Heart right ventricle (tissue), 16 donors: ENCODE results near the gene GRK5. TPM values are rescaled to one million over a fixed set of nuclear protein-coding genes. Genes with fewer than 3 reads are reported as not detected.

ENCODE experiments used
- ATAC-seq, 8 donors: fragments of 200-7000 bp; cut with Tn5 transposase; one replicate each; pipeline ENCODE4 v1.9.1; 2020; ENCODE audit warnings: mild to moderate bottlenecking in 8 of 8, moderate library complexity in 8 of 8, moderate number of reproducible peaks in 1 of 8
- DNase-seq, 2 donors: peaks; one replicate each; pipeline ENCODE4 v3.0.0-alpha.2; 2020
- H3K27ac ChIP-seq, 10 donors: fragments of 200-600 bp; sonication (generic) in 2 of 10; one replicate each; pipeline versions ENCODE4 v1.5.0 to v1.8.0; 2020 to 2022; ENCODE audit warnings: mild to moderate bottlenecking in 3 of 10
- H3K27me3 ChIP-seq, 7 donors: fragments of 200-600 bp; one replicate each; pipeline ENCODE4 v1.8.0; 2021 to 2022; ENCODE audit warnings: mild to moderate bottlenecking in 2 of 7
- H3K36me3 ChIP-seq, 9 donors: fragments of 200-600 bp; sonication (generic) in 1 of 9; one replicate each; pipeline versions ENCODE4 v1.5.0 to v1.8.0; 2020 to 2022; ENCODE audit warnings: mild to moderate bottlenecking in 2 of 9
- H3K4me1 ChIP-seq, 9 donors: fragments of 200-600 bp; sonication (generic) in 1 of 9; one replicate each; pipeline versions ENCODE4 v1.5.0 to v1.8.0; 2020 to 2022; ENCODE audit warnings: mild to moderate bottlenecking in 4 of 9
- H3K4me3 ChIP-seq, 10 donors: fragments of 200-600 bp; sonication (generic) in 2 of 10; one replicate each; pipeline versions ENCODE4 v1.5.0 to v1.8.0; 2020 to 2022; ENCODE audit warnings: mild to moderate bottlenecking in 7 of 10, moderate library complexity in 2 of 10
- H3K9me3 ChIP-seq, 11 donors: fragments of 200-600 bp in 10 of 11; sonication (generic) in 2 of 11; one replicate each; pipeline versions ENCODE4 v1.5.0 to v1.8.0; 2013 to 2022; ENCODE audit warnings: mild to moderate bottlenecking in 2 of 11, control low read depth in 1 of 11, moderate library complexity in 1 of 11
- CTCF ChIP-seq, 9 donors: fragments of 200-600 bp; sonication (generic) in 2 of 9; IDR thresholded peaks; one replicate each; pipeline versions ENCODE4 v1.5.0 to v1.8.0; 2021 to 2022; ENCODE audit warnings: antibody characterized with exemption in 9 of 9, mild to moderate bottlenecking in 5 of 9, moderate library complexity in 1 of 9
- WGBS, 2 donors: extraction: QIAGEN DNeasy Blood & Tissue Kit; methylation state at CpG; one replicate each; pipeline ENCODE4 v1.1.7; 2013; ENCODE audit warnings: inconsistent platforms in 1 of 2; 5-methylcytosine and 5-hydroxymethylcytosine counted together
- intact Hi-C, 10 donors: fragments of 100-400 bp; cut with DNase I; formaldehyde crosslinking; loops; one replicate each; pipeline versions ENCODE4 v1.11.1 to v1.14.2; 2022
- polyA plus RNA-seq, 2 donors: library from polyadenylated mRNA; stranded (reverse); fragments of 200-250 nt; gene quantifications; one replicate each; pipeline ENCODE4 v1.2.3, GENCODE V29; 2013
- total RNA-seq, 10 donors: library from RNA; stranded (reverse); fragmentation: NEBNext Ultra II Directional in 3 of 10; extraction: Animal tissue kit (Norgen Biotek cat#: 25700) in 3 of 10; gene quantifications; one replicate each; pipeline versions ENCODE4 v1.2.1 to v1.2.4, GENCODE V29; 2021 to 2023
- donor health status: Arrhythmogenic right ventricular cardiomyopathy.
- donor health status: ischemic (EF 13 %, LVEDD 7.1; RV severe dilation, severe dysfunction).
- donor health status: healthy with polysubstance abuse.
- donor health status: DM: no; HTN: yes; CAD: no.
- donor health status: DM: no; HTN: no; CAD: no.
- donor health status: ischemic (EF 25% LVEDD 6.9; RV normal size, moderate dysfunction).
- donor health status: ischemic (EF 25% LVEDD 5.7; RV mildly dilated, moderate dysfunction).
- donor health status: healthy.
- donor health status: DM: yes; HTN: yes; CAD: no.
- donor health status: Ischemic cardiomyopathy.
- donor health status: ischemic (EF 35%, LVEDD 5.7; RV mildly dilated, moderate dysfunction).
- donor health status: nonischemic (EF 11% LVEDD 7.7; RV severe dilation, severe dysfunction).
- donor health status: DM: yes; HTN: yes; CAD: no.
- donor health status: PGD.
- donor health status: ischemic (EF 29% LVEDD 5.4; RV normal size, mild dysfunction).
- donor health status: nonischemic (EF 23%, LVEDD 6.1; RV moderate dilation, normal function).

The GRK5 gene
- total and polyA plus RNA-seq, 12 donors = 11.8 to 80.5 (median 26.6) TPM

GRCh38 chr10:119397416-119397815 lies 190.0 kb downstream of the GRK5 start:
- H3K36me3 ChIP-seq = peaks cover 0 to 43% (median 0%) of the 10 kb centered on the region in 9 donors
- no peak overlapping the region for H3K4me3 ChIP-seq
- no peak for DNase-seq
- no peak for TF ChIP-seq CTCF (IDR thresholded peaks at IDR 0.05)
- H3K9me3 ChIP-seq = no peaks in the 10 kb centered on the region
- intact Hi-C loops = no loop called here
- H3K4me1 ChIP-seq = peaks cover 15 to 59% (median 42%) of the 10 kb centered on the region in 9 donors
- WGBS, 2 donors = 95 to 98% methylated on average over 6 of the region's 6 CpGs
- ATAC-seq = no peak
- H3K27me3 ChIP-seq = no peaks in the 10 kb centered on the region
- peak overlapping the region in 1 of 10 donors; percentile 83 for H3K27ac ChIP-seq

GRCh38 chr10:119398996-119399395 lies 191.6 kb downstream of the GRK5 start:
- Histone ChIP-seq H3K27me3 (no peaks in the 10 kb centered on the region), H3K9me3 (no peaks in the 10 kb centered on the region), H3K27ac (peak overlapping the region in 3 of 10 donors; percentile 39 to 61 (median 44)), H3K36me3 (peaks cover 0 to 43% (median 0%) of the 10 kb centered on the region in 9 donors), H3K4me1 (peaks cover 10 to 54% (median 42%) of the 10 kb centered on the region in 9 donors), H3K4me3 (no peak overlapping the region)
- no peak for DNase-seq
- ATAC-seq = no peak
- 84 to 89% methylated on average over 5 of the region's 5 CpGs for WGBS, 2 donors
- no peak for TF ChIP-seq CTCF (IDR thresholded peaks at IDR 0.05)
- intact Hi-C loops = no loop called here

GRCh38 chr10:119399466-119399865 lies 192.1 kb downstream of the GRK5 start:
- Histone ChIP-seq H3K27me3 (no peaks in the 10 kb centered on the region), H3K4me3 (no peak overlapping the region), H3K27ac (peak overlapping the region in 2 of 10 donors; percentile 39 to 61), H3K9me3 (no peaks in the 10 kb centered on the region), H3K4me1 (peaks cover 10 to 59% (median 46%) of the 10 kb centered on the region in 9 donors), H3K36me3 (peaks cover 0 to 43% (median 0%) of the 10 kb centered on the region in 9 donors)
- ATAC-seq (no peak), DNase-seq (no peak)
- TF ChIP-seq CTCF (IDR thresholded peaks at IDR 0.05) = no peak
- WGBS, 2 donors = 95 to 98% methylated on average over 3 of the region's 3 CpGs
- intact Hi-C loops = no loop called here

GRCh38 chr10:119401671-119402395 lies 194.5 kb downstream of the GRK5 start:
- H3K4me1 ChIP-seq = peaks cover 14 to 61% (median 48%) of the 10 kb centered on the region in 9 donors
- 47 to 53% methylated on average over 14 of the region's 14 CpGs for whole genome bisulfite sequencing, 2 donors
- TF ChIP-seq CTCF (IDR thresholded peaks at IDR 0.05) = no peak
- H3K36me3 ChIP-seq = peaks cover 0 to 35% (median 0%) of the 10 kb centered on the region in 9 donors
- ATAC-seq = peak; percentile 70 to 92 (median 82)
- intact Hi-C loops = loop anchor here in 1 of 10 donors (5.0 kb wide), 1 partner anchor 100 kb away; no protein-coding TSS in a partner anchor
- no peaks in the 10 kb centered on the region for H3K27me3 ChIP-seq
- H3K27ac ChIP-seq = peak overlapping the region in 9 of 10 donors; percentile 65 to 82 (median 74)
- peak; percentile 70 to 82 for DNase-seq
- no peak overlapping the region for H3K4me3 ChIP-seq
- no peaks in the 10 kb centered on the region for H3K9me3 ChIP-seq
